HG03103 (cell line): ENCODE data around the gene DUSP28.
"Not testable (repeated sequence)": the region's sequence is repeated elsewhere in the genome, so short reads cannot be mapped to it uniquely, and the experiment has no call there.

ENCODE experiments used
- ATAC-seq: cut with Tn5 transposase; IDR thresholded peaks from one replicate; pipeline ENCODE4 v1.9.1; 2021; ENCODE audit warnings: low read depth; ENCODE audit not compliant: unreplicated experiment

DUSP28 gene

DNA sequence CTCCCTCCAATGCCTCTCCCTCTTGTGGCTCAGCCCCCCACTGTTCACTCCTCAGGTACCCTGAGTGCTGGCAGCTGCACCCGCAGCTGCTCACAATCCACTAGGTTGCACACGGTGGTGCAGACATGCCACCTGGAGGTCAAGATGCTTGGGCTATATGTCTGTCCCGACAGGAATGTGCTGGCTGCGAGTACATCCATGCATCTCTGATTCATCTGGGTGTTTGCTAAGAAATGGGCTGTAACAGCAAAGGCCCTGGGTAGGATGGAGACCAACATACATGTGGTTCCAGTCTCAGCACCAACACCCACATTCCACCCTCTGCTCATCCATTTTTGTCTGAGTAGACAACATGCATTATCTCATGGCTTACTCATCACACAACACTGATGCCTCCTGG lies 33.6 kb upstream of the DUSP28 start:
- no peak for ATAC-seq

DNA sequence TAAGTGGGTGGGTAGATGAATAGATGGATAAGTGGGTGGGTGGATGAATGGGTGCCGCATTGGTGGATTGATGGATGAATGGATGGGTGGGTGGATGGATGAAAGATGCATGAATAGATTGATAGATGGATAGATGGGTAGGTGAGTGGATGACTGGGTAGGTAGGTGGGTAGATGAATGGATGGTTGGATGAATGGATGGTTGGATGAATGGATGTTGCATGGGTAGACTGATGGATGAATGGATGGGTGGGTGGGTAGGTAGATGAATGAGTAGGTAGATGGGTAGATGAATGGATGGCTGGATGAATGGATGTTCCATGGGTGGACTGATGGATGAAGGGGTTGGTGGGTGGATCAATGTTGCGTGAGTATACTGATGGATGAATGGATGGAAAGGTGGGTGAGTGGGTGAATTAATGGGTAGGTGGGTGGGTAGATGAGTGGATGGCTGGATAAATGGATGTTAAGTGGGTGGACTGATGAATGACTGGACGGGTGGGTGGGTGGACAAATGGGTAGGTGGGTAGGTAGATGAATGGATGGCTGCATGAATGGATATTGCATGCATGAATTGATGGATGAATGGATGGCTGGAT lies 32.9 kb upstream of the DUSP28 start:
- no peak for ATAC-seq

- ATAC-seq, result no peak
Measured at GRCh38 chr2:240528406-240529040, 31.6 kb upstream of the DUSP28 start.

GRCh38 chr2:240529344-240529999 lies 30.7 kb upstream of the DUSP28 start:
- ATAC-seq, result no peak

DNA sequence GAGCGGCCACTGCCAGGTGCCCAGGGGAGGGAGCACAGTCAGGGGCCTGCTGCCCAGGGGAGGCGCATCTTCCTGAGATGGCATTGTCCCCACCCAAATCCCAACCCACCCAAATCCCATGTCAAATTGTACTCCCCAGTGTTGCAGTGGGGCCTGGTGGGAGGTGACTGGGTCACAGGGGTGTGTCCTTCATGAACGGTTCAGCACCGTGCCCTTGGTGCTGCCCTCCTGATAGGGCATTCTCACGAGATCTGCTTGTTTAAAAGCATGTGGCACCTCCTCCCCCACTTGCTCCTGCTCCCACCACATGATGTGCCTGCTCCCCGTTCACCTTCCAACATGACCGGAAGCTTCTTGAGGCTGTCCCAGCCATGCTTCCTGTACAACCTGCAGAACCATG lies 30.0 kb upstream of the DUSP28 start:
- ATAC-seq, result no peak

GRCh38 chr2:240531038-240531437 lies 29.1 kb upstream of the DUSP28 start:
- no peak for ATAC-seq

DNA sequence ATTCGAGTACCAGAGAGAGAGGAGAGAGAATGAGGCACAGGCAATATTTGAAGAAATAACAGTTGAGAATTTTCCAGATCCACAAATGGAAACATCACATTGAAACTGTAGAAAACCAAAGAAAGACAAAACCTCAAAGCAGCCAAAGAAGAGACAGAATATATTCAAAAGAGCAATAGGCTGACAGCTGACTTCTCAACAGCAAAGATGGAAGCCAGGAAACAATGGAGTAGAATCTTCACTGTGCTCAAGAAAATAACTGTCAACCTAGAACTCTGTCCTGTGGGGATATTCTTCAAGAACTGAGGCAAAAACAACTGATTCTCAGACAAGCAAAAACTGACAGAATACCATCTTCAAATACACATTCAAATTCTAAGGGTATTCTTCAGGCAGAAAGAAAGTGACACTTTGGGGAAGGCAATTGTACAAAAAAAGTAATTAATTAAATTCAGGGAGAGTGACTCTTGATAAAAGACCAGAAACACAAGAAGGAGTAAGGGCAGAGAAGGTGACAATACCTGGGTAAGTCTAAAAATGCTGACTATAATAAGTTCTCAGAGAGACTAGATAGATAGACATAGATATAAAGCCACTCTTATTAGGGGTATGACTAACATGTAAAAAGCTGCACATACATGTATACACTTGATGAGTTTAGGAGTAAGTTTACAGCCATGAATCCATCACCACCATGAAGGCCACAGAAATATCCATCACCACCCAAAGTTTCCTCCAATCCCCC lies 28.0 kb upstream of the DUSP28 start:
- ATAC-seq, result no peak

DNA sequence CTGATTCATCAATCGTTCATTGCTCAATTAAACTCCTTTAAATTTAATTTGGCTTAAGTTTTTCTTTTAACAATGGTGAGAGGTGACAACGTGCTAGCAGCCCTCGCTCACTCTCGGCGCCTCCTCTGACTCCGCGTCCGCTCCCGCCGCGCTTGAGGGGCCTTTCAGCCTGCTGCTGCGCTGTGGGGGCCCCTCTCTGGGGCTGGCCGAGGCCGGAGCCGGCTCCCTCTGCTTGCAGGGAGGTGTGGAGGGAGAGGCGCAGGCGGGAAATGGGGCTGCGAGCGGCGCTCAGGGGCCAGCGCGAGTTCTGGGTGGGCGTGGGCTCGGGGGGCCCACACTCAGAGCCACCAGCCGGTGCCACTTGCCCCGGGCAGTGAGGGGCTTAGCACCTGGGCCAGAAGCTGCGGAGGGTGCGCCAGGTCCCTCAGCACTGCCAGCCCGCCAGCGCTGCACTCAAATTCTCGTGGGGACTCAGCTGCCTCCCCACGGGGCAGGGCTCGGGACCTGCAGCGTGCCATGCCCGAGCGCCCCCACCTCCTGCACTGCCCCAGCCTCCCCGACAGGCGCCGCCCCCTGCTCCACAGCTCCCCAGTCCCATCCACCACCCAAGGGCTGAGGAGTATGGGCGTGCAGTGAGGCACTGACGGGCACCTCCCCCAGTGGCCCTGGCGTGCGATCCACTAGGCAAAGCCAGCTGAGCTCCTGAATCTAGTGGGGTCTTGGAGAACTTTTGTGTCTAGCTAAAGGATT lies 22.0 kb upstream of the DUSP28 start:
- ATAC-seq, result no peak

GRCh38 chr2:240539101-240539500 lies 21.1 kb upstream of the DUSP28 start:
- ATAC-seq, result not testable (repeated sequence)

DNA sequence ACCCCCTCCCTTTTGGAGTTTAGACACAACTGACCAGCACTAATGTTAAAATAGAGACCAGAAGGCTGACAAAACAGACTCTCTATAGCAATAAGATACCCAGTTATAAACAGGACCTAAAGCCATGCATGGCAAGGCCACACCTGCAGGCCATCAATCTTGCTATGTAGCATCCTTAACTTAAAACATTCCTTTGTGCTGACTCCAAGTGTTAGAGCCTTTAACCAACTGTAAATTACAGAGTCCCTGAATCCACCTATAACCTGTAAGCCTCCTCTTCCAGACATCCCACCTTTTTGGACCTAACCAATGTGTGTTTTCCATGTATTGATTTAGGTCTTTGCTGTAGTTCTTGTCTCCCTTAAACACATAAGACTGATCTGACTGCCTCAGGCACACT lies 20.3 kb upstream of the DUSP28 start:
- no peak for ATAC-seq

GRCh38 chr2:240551288-240551687 lies 8.9 kb upstream of the DUSP28 start:
- ATAC-seq, result no peak

DNA sequence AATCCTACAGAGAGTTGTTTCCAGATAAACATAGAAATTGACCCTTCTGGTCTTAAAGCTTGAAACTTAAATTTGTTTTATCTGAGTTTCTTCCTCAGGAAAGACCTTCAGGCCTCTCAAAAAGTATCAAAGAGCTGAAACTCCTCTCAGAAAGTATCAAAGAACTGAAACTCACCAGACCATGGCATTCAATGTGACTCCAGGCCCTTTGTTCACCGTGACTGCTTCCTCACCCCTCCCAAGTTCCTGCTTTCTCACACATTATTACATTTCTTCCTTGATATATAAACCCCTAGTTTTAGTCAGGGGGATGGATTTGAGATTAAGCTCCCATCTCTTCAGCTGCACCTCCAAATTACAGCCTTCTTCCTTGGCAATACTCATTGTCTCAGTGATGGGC lies 8.3 kb upstream of the DUSP28 start:
- no peak for ATAC-seq

- ATAC-seq, result no peak
Measured at GRCh38 chr2:240553956-240554480, 6.1 kb upstream of the DUSP28 start.

DNA sequence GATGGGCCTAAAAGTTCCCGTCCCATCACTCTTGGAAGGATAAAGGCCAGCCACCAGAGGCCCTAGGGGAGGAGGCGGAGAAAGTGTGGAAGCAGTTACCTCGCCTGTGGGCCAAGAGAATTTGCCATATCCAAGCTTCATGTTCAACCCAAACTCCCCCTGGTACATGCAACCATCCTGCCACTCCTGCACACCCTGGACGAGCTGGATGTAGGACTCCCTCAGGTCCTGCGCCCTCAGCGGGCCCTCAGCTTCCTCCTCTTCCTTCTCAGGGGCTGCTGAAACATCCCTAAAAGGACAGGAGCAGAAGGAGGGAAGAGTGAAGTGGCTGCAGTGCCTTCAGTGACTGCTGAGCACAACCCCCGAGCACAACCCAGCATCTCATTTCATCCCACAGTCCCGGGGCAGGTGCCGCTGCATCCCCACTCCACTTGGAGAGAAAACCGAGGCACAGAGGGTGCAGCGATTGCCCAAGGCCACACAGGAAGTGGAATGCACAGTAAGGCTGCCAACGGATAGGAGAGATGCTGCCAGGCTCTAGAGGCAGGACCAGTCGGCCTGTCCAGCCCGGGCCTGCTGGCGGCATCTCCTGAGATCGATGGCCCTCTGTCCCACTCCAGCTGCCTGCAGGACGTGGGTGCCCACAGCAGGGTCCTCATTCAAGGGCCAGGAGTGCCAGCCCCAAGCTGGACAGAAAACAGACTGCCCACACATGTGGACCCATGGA lies 5.2 kb upstream of the DUSP28 start:
- ATAC-seq, result no peak

DNA sequence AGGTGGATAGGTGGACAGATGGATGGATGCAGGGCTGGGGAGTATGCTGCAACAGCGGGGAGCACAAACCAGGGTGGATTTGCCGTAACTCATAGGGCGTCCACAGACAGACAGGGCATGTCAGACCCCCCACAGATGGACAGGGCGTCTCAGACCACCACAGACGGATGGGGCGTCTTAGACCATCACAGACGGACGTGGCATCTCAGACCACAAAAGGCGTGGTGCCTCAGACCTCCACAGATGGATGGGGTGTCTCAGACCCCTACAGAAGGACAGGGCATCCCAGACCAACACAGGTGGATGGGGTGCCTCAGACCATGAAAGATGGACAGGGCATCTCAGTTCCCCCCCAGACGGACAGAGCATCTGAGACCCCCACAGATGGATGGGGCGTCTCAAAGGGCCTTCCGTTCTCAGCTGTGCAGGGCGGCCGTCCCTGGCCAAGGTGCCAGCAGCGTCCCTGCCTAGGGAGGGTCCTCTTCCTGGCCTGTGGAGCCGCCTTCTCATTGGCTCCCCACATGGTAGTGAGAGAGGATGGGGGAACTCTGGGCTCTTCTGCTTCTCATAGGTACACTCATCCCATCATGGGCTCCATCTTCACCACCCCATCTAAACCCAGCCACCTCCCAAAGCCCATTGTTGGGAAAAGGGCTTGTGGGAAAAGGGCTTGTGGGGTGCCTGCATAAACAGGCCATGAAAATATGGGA lies 4.5 kb upstream of the DUSP28 start:
- ATAC-seq, result no peak

- no peak for ATAC-seq
Measured at GRCh38 chr2:240556553-240557100, 3.5 kb upstream of the DUSP28 start.

DNA sequence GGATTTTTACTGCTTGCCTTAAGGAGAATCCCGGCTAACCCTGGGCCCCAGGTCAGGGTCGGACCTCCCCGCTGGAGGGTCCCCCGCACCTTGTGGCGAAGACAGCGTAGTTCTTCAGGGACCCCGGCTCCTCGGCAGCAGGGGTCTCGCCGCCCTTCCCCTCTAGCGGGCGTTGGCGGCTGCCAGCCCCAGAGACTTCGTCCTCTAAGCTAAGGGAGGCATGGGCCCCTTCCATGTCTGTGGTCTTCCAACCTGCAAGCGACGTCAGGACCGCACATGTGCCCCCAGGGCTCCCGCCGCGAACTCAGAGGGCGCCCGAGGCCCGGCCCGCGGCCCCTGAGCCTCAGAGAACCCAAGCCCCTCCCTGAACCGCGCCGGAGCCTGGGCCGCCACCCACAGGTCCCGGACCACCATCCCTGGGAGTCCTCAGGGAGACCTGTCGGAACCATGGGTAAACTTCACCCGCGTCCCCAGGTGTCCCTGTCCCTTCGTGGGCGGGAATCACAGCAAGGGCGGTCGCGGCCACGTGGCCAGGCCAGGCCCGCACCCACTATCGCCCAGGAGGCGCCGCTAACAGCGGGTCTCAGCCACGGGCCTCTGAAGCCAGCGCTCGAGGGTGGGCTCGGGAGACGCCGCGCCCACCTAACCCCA lies 2.9 kb upstream of the DUSP28 start:
- ATAC-seq, result no peak

DNA sequence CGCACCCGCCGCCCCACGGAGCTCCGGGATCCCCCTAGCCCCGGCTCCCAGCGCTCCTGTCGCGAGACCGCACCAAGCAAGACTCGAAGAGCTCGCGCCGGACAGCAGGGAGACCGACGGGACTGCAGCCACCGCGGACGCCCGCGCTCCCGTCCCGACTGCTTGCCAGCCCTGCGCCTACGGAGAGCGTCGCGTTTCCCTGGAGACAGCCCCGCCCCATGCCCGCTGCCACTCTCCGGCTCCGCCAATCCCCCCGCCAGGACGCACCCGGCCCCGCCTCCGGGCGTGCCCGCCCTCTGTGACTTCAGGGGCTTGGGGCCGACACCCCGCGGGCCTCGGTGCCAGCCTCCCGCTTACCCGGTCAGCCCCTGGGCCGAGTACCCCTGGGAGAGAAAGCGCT lies 2.3 kb upstream of the DUSP28 start, which contains the start of gene ANKMY1:
TSS of gene ANKMY1 (minus strand) at position 181 of the 400 bp plus-strand sequence. CDS start 653 bp downstream, outside the sequence.
- no peak for ATAC-seq
